ENCODE data around the gene TWNK. TPM values are rescaled to one million over a fixed set of nuclear protein-coding genes. Genes with fewer than 3 reads are reported as not detected.

The TWNK gene
- total RNA-seq, 2 donors from 2014 or later = 11.2 to 15.1 TPM

GRCh38 chr10:101002456-101002855 is 15.1 kb downstream of the TWNK start:
- Mint-ChIP-seq H3K27me3 (ENCODE audit: insufficient read depth) (no peaks in the 10 kb centered on the region), H3K9me3 (no peaks in the 10 kb centered on the region), H3K4me1 (peaks cover 12% of the 10 kb centered on the region), H3K4me3 (no peak overlapping the region), H3K27ac (no peak overlapping the region), H3K36me3 (ENCODE audit: low read depth) (peaks cover 26% of the 10 kb centered on the region)
- Histone ChIP-seq H3K27me3 (ENCODE audit: control insufficient read depth, insufficient read depth, low read length, poor library complexity, severe bottlenecking) (no peaks in the 10 kb centered on the region), H3K36me3 (ENCODE audit: control insufficient read depth, insufficient read depth, low read length) (peaks cover 41% of the 10 kb centered on the region), H3K4me3 (ENCODE audit: low read length) (no peak overlapping the region), H3K27ac (ENCODE audit: low read depth, low read length) (no peak overlapping the region), H3K4me1 (ENCODE audit: control insufficient read depth, insufficient read depth, low read length) (no peaks in the 10 kb centered on the region), H3K9ac (ENCODE audit: extremely low read depth, low read length, poor library complexity, severe bottlenecking) (no peak overlapping the region), H3K9me3 (ENCODE audit: control insufficient read depth, low read length) (no peaks in the 10 kb centered on the region)
- TF ChIP-seq CTCF (conservative IDR thresholded peaks at IDR 0.05) = no peak
- WGBS, 2 experiments (ENCODE audit: insufficient coverage in 1 of 2, insufficient read length in 1 of 2) = 82 to 90% methylated on average over 2 to 11 of the region's 11 CpGs
- no peak for DNase-seq

GRCh38 chr10:101003639-101004206 is 16.4 kb downstream of the TWNK start:
- no peaks in the 10 kb centered on the region for H3K27me3 ChIP-seq (ENCODE audit: control insufficient read depth, insufficient read depth, low read length, poor library complexity, severe bottlenecking)
- no peak overlapping the region for H3K4me3 ChIP-seq (ENCODE audit: low read length)
- peaks cover 41% of the 10 kb centered on the region for H3K36me3 ChIP-seq (ENCODE audit: control insufficient read depth, insufficient read depth, low read length)
- no peaks in the 10 kb centered on the region for H3K9me3 Mint-ChIP-seq
- WGBS, 2 experiments (ENCODE audit: insufficient coverage in 1 of 2, insufficient read length in 1 of 2) = 88 to 95% methylated on average over 10 to 18 of the region's 18 CpGs
- H3K9ac ChIP-seq (ENCODE audit: extremely low read depth, low read length, poor library complexity, severe bottlenecking) = no peak overlapping the region
- H3K9me3 ChIP-seq (ENCODE audit: control insufficient read depth, low read length) = no peaks in the 10 kb centered on the region
- H3K4me1 Mint-ChIP-seq = peaks cover 12% of the 10 kb centered on the region
- no peaks in the 10 kb centered on the region for H3K27me3 Mint-ChIP-seq (ENCODE audit: insufficient read depth)
- no peak overlapping the region for H3K27ac ChIP-seq (ENCODE audit: low read depth, low read length)
- H3K27ac Mint-ChIP-seq = no peak overlapping the region
- TF ChIP-seq CTCF (conservative IDR thresholded peaks at IDR 0.05) = no peak
- no peak overlapping the region for H3K4me3 Mint-ChIP-seq
- no peak for DNase-seq
- peaks cover 26% of the 10 kb centered on the region for H3K36me3 Mint-ChIP-seq (ENCODE audit: low read depth)
- H3K4me1 ChIP-seq (ENCODE audit: control insufficient read depth, insufficient read depth, low read length) = no peaks in the 10 kb centered on the region

- no peak overlapping the region for H3K9ac ChIP-seq (ENCODE audit: extremely low read depth, low read length, poor library complexity, severe bottlenecking)
- H3K36me3 ChIP-seq (ENCODE audit: control insufficient read depth, insufficient read depth, low read length) = peaks cover 41% of the 10 kb centered on the region
- Mint-ChIP-seq H3K36me3 (ENCODE audit: low read depth) (peaks cover 26% of the 10 kb centered on the region), H3K9me3 (no peaks in the 10 kb centered on the region), H3K4me3 (no peak overlapping the region), H3K4me1 (peaks cover 10% of the 10 kb centered on the region), H3K27ac (no peak overlapping the region), H3K27me3 (ENCODE audit: insufficient read depth) (no peaks in the 10 kb centered on the region)
- H3K9me3 ChIP-seq (ENCODE audit: control insufficient read depth, low read length) = no peaks in the 10 kb centered on the region
- H3K27ac ChIP-seq (ENCODE audit: low read depth, low read length) = no peak overlapping the region
- H3K27me3 ChIP-seq (ENCODE audit: control insufficient read depth, insufficient read depth, low read length, poor library complexity, severe bottlenecking) = no peaks in the 10 kb centered on the region
- H3K4me3 ChIP-seq (ENCODE audit: low read length) = no peak overlapping the region
- H3K4me1 ChIP-seq (ENCODE audit: control insufficient read depth, insufficient read depth, low read length) = no peaks in the 10 kb centered on the region
- no peak for TF ChIP-seq CTCF (conservative IDR thresholded peaks at IDR 0.05)
- 94 to 98% methylated on average over 2 to 23 of the region's 23 CpGs for WGBS, 2 experiments (ENCODE audit: insufficient coverage in 1 of 2, insufficient read length in 1 of 2)
- no peak for DNase-seq
Measured at GRCh38 chr10:101005361-101005760, 18.0 kb downstream of the TWNK start.

Measured in endodermal cell (in vitro differentiated cells).